NCI-H1436 (cell line): Measurements from ENCODE around the gene ACSM6.
A peak's percentile ranks its signal among the peaks of the same experiment; 100 is the strongest.
"Not testable (repeated sequence)": the region's sequence is repeated elsewhere in the genome, so short reads cannot be mapped to it uniquely, and the experiment has no call there.

Source experiments
- DNase-seq: peaks from one replicate; lab custom pipeline; 2025; lab: John Stamatoyannopoulos, UW

ACSM6 gene, protein sequence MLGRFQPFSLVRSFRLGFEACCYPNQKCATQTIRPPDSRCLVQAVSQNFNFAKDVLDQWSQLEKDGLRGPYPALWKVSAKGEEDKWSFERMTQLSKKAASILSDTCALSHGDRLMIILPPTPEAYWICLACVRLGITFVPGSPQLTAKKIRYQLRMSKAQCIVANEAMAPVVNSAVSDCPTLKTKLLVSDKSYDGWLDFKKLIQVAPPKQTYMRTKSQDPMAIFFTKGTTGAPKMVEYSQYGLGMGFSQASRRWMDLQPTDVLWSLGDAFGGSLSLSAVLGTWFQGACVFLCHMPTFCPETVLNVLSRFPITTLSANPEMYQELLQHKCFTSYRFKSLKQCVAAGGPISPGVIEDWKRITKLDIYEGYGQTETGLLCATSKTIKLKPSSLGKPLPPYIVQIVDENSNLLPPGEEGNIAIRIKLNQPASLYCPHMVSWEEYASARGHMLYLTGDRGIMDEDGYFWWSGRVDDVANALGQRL

GRCh38 chr10:95193944-95194343 is at the start of gene ACSM6:
Gene ACSM6, plus strand, starts transcription at chr10:95194238. Its CDS starts 248 bp downstream, at chr10:95194486.
- DNase-seq, result no peak

DNA sequence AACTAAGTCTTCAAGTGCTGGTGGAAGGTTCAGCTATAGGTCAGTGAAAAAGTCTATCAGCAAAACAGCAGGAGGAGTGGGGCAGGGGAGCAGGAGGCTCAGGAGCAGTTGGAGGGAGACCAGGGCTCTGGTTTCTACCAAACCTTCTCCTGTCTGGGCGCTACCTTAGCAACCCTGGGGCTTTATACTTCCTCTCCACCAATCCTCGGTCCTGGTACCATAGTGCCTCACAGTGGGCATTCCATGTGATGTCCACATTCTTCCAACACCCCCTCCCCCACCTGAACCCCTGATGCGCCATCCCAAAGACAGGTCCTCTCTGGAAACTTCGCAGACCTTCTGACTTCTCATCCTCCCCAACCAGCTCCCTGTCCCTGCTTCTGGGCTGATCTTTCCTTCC is 25.3 kb upstream of the ACSM6 start:
- DNase-seq, result no peak

- no peak for DNase-seq
Observed at GRCh38 chr10:95169522-95169921, 24.5 kb upstream of the ACSM6 start.

GRCh38 chr10:95170790-95171189 is 23.2 kb upstream of the ACSM6 start:
- no peak for DNase-seq

DNA sequence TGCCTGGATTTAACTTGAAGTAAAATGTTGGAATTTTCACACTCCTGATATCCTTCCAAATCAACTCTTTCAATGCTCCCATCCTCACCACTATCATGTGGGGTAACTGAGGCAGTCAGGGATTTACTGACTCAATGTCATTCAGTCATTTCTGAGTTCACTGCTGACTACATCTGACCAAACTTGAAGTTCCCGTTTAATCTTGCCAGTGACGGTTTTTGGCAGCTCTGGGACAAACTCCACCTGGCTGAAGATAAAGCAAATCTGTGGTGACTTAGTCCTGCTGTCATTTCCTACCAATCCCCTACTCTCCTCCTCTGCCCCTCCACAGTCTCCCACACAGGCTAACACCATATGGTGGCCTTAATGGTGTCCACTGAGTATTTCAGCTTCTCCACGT is 22.7 kb upstream of the ACSM6 start:
- no peak for DNase-seq

DNA sequence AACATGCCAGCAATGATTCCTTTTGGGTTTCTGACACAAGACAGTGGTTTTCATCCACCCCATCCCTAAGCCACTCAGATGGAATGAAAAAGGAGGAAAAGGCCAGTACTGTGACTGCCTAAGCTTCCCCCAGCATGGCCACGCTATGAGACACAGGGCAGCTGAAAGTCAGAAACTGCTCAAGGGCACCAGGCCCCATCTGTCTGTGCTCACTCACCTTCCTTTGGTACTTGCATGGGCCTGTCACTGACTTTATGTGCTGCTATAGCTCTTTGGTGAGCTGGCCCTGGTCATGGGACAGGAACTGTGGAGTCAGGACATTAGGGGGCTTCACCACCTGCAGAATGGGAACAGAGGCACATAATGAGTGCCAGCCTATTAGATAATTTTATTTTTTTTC is 21.2 kb upstream of the ACSM6 start:
- no peak for DNase-seq

- no peak for DNase-seq
Observed at GRCh38 chr10:95176101-95176500, 17.9 kb upstream of the ACSM6 start.

GRCh38 chr10:95177429-95177828 is 16.6 kb upstream of the ACSM6 start:
- no peak for DNase-seq

DNA sequence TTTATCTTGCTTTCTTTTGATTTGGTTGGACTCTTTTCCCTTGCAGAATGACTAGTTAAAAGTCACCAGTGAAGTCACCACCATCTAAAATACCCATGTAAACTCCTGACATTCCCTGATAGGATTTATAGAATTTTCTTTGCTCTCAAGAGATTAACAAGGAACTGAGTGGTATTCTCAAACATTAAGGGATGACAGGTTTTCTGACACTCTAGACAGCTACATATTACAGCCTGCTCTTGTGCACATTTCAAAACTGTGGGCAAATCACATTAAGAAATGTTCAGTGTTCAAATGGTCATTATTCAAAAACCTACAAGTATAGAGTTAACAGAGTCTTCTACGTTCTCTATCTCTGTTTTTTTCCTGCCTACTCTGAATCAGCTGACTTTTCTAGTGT is 15.8 kb upstream of the ACSM6 start:
- DNase-seq, result no peak

- DNase-seq, result no peak
Observed at GRCh38 chr10:95178797-95179196, 15.2 kb upstream of the ACSM6 start.

DNA sequence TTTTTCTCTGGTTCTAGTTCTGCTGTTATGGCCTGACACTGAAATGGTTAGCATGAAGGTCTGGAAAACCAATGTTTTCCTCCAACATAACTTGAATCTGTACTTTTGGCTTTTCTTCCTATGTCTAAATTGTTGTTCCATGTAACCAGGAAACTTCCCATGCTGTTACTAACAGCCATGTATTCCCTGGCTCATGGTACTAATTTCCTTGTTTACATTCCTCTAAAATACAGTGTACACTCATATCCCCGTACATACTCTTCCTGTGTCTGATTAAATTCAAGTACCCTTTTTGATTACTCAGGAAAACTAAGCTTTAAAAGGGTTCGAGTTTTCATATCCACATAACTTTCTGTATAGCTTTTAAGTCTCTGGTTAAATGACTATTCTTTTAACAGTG is 12.3 kb upstream of the ACSM6 start:
- no peak for DNase-seq

GRCh38 chr10:95183271-95184230 is 10.5 kb upstream of the ACSM6 start:
- DNase-seq, result peak; percentile 75

GRCh38 chr10:95187617-95188016 is 6.4 kb upstream of the ACSM6 start:
- no peak for DNase-seq

DNA sequence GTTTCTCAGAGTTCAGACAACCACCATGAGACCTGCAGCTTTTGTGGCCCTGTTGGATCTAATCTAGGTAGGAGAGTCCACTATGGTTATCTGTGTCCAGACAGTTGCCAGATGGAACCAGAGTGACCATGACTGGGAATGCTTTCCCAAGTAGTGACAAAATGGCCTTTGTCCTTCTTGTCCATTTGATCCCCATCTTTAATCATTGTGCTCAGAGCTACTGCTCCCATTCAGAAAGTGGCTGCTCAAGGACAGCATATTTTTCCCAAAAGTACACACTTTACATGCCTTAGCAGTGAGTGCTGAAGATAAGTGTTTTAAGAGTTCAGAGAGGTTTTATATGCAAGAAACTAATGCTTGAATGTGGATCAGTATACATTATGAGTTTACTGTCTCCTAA is 5.4 kb upstream of the ACSM6 start:
- no peak for DNase-seq

DNA sequence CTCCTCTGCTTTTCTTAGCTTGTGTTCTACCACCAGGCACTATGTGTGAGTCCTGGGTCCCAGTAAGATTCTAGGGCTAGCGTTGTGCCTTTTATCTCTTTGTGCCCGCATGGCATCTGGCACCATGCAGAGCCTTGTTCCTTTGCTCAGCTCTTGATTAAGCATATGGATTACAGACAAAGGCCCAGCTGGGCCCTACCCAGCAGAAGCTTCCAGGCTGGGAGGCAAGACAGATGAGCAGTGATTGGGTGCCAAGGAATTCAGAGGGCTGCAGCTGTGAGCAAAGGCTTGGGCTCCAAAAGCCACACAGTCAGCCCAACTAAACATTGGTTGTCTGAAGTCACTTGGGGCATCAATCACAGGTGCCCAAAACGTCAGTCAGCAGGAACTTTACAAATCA is 2.0 kb downstream of the ACSM6 start:
- DNase-seq, result no peak

- no peak for DNase-seq
Observed at GRCh38 chr10:95201736-95202135, 7.7 kb downstream of the ACSM6 start.

GRCh38 chr10:95202865-95203264 is 8.8 kb downstream of the ACSM6 start:
- DNase-seq, result not testable (repeated sequence)

DNA sequence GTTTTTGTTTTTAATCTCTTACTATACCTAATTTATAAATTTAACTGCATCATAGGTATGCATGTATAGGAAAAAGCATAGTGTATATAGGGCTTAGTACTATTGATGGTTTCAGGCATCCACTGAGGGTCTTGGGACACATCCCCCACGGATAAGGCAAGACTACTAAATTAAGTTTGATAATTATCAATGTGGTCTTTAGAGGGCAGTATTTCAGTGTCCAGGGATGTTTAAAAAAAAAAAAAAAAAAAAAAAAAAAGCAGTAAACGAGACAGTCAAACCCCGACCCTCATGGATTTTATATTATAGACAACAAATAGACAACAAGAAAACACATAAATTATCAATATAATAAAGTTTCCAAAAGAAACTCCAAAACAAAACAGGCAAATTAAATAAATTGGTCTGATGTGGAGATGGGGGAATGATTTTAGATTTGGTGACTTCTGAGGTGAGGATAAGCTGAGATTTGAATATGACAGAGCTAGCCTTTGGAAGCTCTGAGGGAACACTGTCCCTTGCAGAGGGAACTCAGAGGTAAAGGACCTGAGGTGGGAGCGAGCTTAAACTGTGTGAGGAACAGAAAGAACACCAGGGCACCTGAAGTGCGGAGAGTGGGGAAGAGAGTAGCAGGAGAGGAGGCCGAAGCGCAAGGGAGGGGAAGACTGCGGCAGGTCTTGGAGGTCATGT is 14.8 kb downstream of the ACSM6 start:
- DNase-seq, result no peak

DNA sequence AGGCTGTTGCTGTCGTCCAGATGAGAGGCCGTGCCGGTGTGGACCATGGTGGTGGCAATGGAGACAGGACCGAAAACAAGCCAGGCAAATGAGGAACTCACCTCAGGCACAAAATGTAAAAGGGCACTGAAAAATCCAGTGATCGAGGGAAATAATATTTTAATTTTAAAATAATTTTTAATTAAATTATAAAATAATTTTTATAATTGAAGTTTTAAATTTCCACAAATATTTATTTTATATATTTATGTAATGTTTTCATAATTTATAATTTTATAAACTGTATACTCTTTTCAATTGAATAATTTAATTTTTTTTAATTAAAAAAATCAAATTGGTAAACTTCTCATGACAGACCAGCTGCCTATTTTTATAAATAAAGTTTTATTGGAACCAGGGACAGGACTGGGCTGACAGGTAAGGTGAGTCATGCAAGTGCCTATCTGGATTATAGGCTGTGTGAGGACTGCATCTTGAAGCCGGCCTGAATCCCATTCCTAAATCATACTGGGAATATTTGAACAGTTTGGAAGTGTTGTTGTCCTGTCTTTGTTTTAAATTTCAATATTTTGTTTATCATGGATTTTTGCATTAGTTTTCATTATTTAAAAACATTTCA is 15.6 kb downstream of the ACSM6 start:
- no peak for DNase-seq

- no peak for DNase-seq
Observed at GRCh38 chr10:95211606-95212279, 17.7 kb downstream of the ACSM6 start.

DNA sequence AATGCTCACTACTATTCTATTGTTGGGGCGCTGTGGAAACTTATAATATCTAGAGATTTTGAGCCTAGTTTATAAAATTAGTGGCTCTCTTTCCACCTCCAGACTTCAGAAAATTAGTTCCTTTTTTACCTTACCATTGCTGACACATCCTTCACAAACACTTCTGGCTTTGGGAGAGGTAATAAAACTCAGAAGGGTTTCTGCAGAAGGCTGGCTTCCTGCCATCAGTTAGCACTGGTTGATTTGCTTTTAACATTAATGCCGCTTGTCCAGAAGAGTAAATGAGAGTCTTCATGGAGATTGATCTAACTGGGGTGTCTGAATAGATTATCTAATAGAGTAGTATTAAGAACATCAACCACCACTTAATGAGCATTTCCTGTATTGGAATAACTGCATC is 20.3 kb downstream of the ACSM6 start:
- no peak for DNase-seq
